HepG2 (cell line): ENCODE measurements around the gene TXN. TPM values are rescaled to one million over a fixed set of nuclear protein-coding genes. Genes with fewer than 3 reads are reported as not detected.

ENCODE experiments used
- ATAC-seq: fragments of 200-7000 bp; cut with Tn5 transposase; 3 replicates; pipeline ENCODE4 v1.9.1; 2020; ENCODE audit warnings: mild to moderate bottlenecking, moderate library complexity
- BruUV-seq: library from RNA; stranded (reverse); fragments of 400-500 nt; replicated peaks from 2 replicates; lab custom pipeline; 2021; lab: Mats Ljungman, UMichigan
- CTCF ChIA-PET: fragments of 300-600 bp; formaldehyde crosslinking; extraction: SDS; loops from one replicate; lab custom pipeline; 2021; ENCODE audit warnings: low total read pairs, inconsistent platforms, low intra/inter-chr PET ratio; lab: Yijun Ruan, JAX
- POLR2A ChIA-PET: fragments of 350-600 bp; sonication (Branson Sonifier 250); formaldehyde crosslinking; loops from one replicate; lab custom pipeline; 2020; ENCODE audit warnings: antibody characterized with exemption, inconsistent platforms; lab: Yijun Ruan, JAX
- DNase-seq: peaks from one replicate; pipeline ENCODE4 v3.0.0-alpha.2; 2015; ENCODE audit warnings: low spot score
- FAIRE-seq: peaks from 3 replicates; lab custom pipeline; 2011; peaks lifted over from hg19 to GRCh38; lab: Jason Lieb, UNC
- H2AFZ ChIP-seq: one replicate; pipeline ENCODE4 v1.6.1; 2011; ENCODE audit warnings: low read length, inconsistent platforms
- H3K27ac ChIP-seq: fragments of 300-600 bp; 3 replicates; pipeline ENCODE4 v1.8.0; 2011; ENCODE audit warnings: mixed run types, mild to moderate bottlenecking, mixed read lengths, low read length, inconsistent platforms; ENCODE audit not compliant: insufficient read depth; ENCODE audit errors: extremely low read length
- H3K27me3 ChIP-seq, 2 experiments: fragments of 200-600 bp in 1 of 2; 2 replicates in 1 of 2; 3 replicates in 1 of 2; pipeline versions ENCODE4 v1.6.0 to v1.8.0; 2011; ENCODE audit warnings: low read length in 2 of 2, mild to moderate bottlenecking in 2 of 2, moderate library complexity in 2 of 2, inconsistent platforms in 1 of 2; ENCODE audit not compliant: insufficient read depth in 2 of 2, control insufficient read depth in 1 of 2
- H3K36me3 ChIP-seq, 2 experiments: fragments of 200-600 bp in 1 of 2; replicated peaks in 1 of 2; 2 replicates in 1 of 2; 3 replicates in 1 of 2; pipeline versions ENCODE4 v1.5.1 to v1.8.0; 2011; ENCODE audit warnings: low read length in 2 of 2, inconsistent platforms in 1 of 2; ENCODE audit not compliant: insufficient read depth in 2 of 2, control insufficient read depth in 1 of 2
- H3K4me1 ChIP-seq: 2 replicates; pipeline ENCODE4 v1.5.1; 2012; ENCODE audit warnings: low read length, inconsistent platforms; ENCODE audit not compliant: insufficient read depth
- H3K4me2 ChIP-seq: 2 replicates; pipeline ENCODE4 v1.6.0; 2011; ENCODE audit warnings: low read depth, low read length, inconsistent platforms
- H3K4me3 ChIP-seq, 3 experiments: fragments of 200-600 bp in 1 of 3; sonication (generic), shearing (Covaris generic) in 1 of 3; replicated peaks in 1 of 3; 2 replicates each; pipeline ENCODE4 v1.5.1; 2011 to 2016; ENCODE audit warnings: low read length in 3 of 3, inconsistent platforms in 2 of 3, low read depth in 2 of 3, mild to moderate bottlenecking in 2 of 3, control low read depth in 1 of 3, mixed read lengths in 1 of 3; ENCODE audit not compliant: insufficient read depth in 1 of 3
- H3K79me2 ChIP-seq: one replicate; pipeline ENCODE4 v1.6.1; 2011; ENCODE audit warnings: low read length, inconsistent platforms; ENCODE audit not compliant: insufficient read depth
- H3K9ac ChIP-seq: 2 replicates; pipeline ENCODE4 v1.6.0; 2011; ENCODE audit warnings: mild to moderate bottlenecking, low read depth, low read length, inconsistent platforms; ENCODE audit not compliant: insufficient read depth
- H3K9me3 ChIP-seq: 2 replicates; pipeline ENCODE4 v1.5.1; 2012; ENCODE audit warnings: mild to moderate bottlenecking, low read length
- H4K20me1 ChIP-seq: 2 replicates; pipeline ENCODE4 v1.6.0; 2011; ENCODE audit warnings: inconsistent platforms, mild to moderate bottlenecking, low read length, moderate library complexity; ENCODE audit not compliant: insufficient read depth
- BATF2 ChIP-seq: sonication (generic); formaldehyde crosslinking; IDR thresholded peaks from 2 replicates; pipeline ENCODE4 v1.8.0; 2022; ENCODE audit warnings: mild to moderate bottlenecking, missing genetic modification reagents, moderate library complexity
- EEA1 ChIP-seq: sonication (generic); formaldehyde crosslinking; IDR thresholded peaks from 2 replicates; pipeline ENCODE4 v1.5.1; 2020; ENCODE audit warnings: mild to moderate bottlenecking, missing genetic modification reagents, borderline replicate concordance
- HDAC6 ChIP-seq: fragments of 200-600 bp; sonication (generic); IDR thresholded peaks from 2 replicates; pipeline ENCODE4 v1.7.0; 2017; ENCODE audit warnings: mild to moderate bottlenecking, antibody characterized with exemption, low read length, low read depth
- HOXA3 ChIP-seq: sonication (generic); formaldehyde crosslinking; IDR thresholded peaks from 2 replicates; pipeline ENCODE4 v1.5.0; 2020; ENCODE audit warnings: missing genetic modification reagents
- SP2 ChIP-seq: sonication (generic); formaldehyde crosslinking; IDR thresholded peaks from 2 replicates; pipeline ENCODE4 v1.5.1; 2020; ENCODE audit warnings: mild to moderate bottlenecking, missing genetic modification reagents
- TP53 ChIP-seq: sonication (generic); formaldehyde crosslinking; conservative IDR thresholded peaks from 2 replicates; pipeline ENCODE4 v1.4.0; 2020; ENCODE audit warnings: missing genetic modification reagents
- ZBTB49 ChIP-seq: sonication (generic); formaldehyde crosslinking; IDR thresholded peaks from 2 replicates; pipeline ENCODE4 v1.4.0; 2020; ENCODE audit warnings: missing genetic modification reagents, borderline replicate concordance
- ZGPAT ChIP-seq: IDR thresholded peaks from 2 replicates; pipeline ENCODE4 v1.6.1; 2016; ENCODE audit warnings: mild to moderate bottlenecking
- ZHX2 ChIP-seq, 2 experiments: sonication (generic) in 1 of 2; formaldehyde crosslinking in 1 of 2; IDR thresholded peaks; 2 replicates each; pipeline versions ENCODE4 v1.6.1 to v1.9.0; 2014 to 2022; ENCODE audit warnings: antibody characterized with exemption in 1 of 2, borderline replicate concordance in 1 of 2, inconsistent platforms in 1 of 2, low read depth in 1 of 2, missing genetic modification reagents in 1 of 2
- ZNF225 ChIP-seq: sonication (generic); formaldehyde crosslinking; IDR thresholded peaks from 2 replicates; pipeline ENCODE4 v1.4.0; 2020; ENCODE audit warnings: mild to moderate bottlenecking, missing genetic modification reagents
- ZNF709 ChIP-seq: sonication (generic); formaldehyde crosslinking; IDR thresholded peaks from 2 replicates; pipeline ENCODE4 v1.5.0; 2020; ENCODE audit warnings: mild to moderate bottlenecking, missing genetic modification reagents
- WGBS: methylation state at CpG from one replicate; pipeline ENCODE4 v1.1.6; 2017; ENCODE audit warnings: low lambda C conversion rate; 5-methylcytosine and 5-hydroxymethylcytosine counted together
- in situ Hi-C: cut with HindIII; loops from 2 replicates; pipeline ENCODE4 v1.10.0; 2017; ENCODE audit warnings: low pct_unique_long_range_greater_than_20kb; ENCODE audit not compliant: extremely low pct_ligation_motif_present
- intact Hi-C: fragments of 100-400 bp; cut with micrococcal nuclease; formaldehyde crosslinking; loops from one replicate; pipeline ENCODE4 v1.10.0; 2022; ENCODE audit not compliant: unreplicated experiment
- polyA plus RNA-seq, 8 experiments: library from polyadenylated mRNA; depleted of rRNA in 3 of 8; stranded (reverse) in 7 of 8; unstranded in 1 of 8; fragments of >200 nt; fragmentation: Illumina TruSeq in 4 of 8; extraction: Trizol in 4 of 8; gene quantifications; 2 replicates each; pipeline versions ENCODE4 v1.2.1 to v1.2.3, GENCODE V29; 2011 to 2016; ENCODE audit warnings: low read depth in 4 of 8, missing spikeins in 1 of 8, mixed read lengths in 1 of 8; ENCODE audit not compliant: insufficient read depth in 1 of 8
- total RNA-seq, 5 experiments: library from RNA; depleted of rRNA; stranded (reverse); fragments of >200 nt; fragmentation: Illumina TruSeq; extraction: Trizol; gene quantifications; 2 replicates each; pipeline ENCODE4 v1.2.3, GENCODE V29; 2016; ENCODE audit warnings: low read depth in 1 of 5
- TF ChIP-seq, protein P1 (sequence below): sonication (generic); formaldehyde crosslinking; IDR thresholded peaks from 2 replicates; pipeline ENCODE4 v1.5.0; 2020; ENCODE audit warnings: mild to moderate bottlenecking, missing genetic modification reagents, borderline replicate concordance

TXN gene
- total and polyA plus RNA-seq, 2 of the 13 experiments (the other 11 are each of a cell fraction or from before 2014, with no cell fraction given): 364 to 470 TPM

- ChIA-PET CTCF (no interaction called here), POLR2A (no interaction called here)
- DNase-seq (no peak), ATAC-seq (no peak), FAIRE-seq (no peak)
- Histone ChIP-seq H3K27ac (no peak overlapping the region), H4K20me1 (no peaks in the 10 kb centered on the region), H2AFZ (no peak overlapping the region), H3K9me3 (no peaks in the 10 kb centered on the region), H3K4me2 (no peak overlapping the region), H3K9ac (no peak overlapping the region), H3K27me3 (no peaks in the 10 kb centered on the region), H3K79me2 (no peaks in the 10 kb centered on the region), H3K4me3 (no peak overlapping the region), H3K4me1 (no peaks in the 10 kb centered on the region), H3K36me3 (no peaks in the 10 kb centered on the region)
- in situ Hi-C loops: no loop called here
- intact Hi-C loops: no loop called here
- BruUV-seq: no TSS peak
- WGBS: 89% methylated on average over 1 of the region's 1 CpG
- TF ChIP-seq ZGPAT (CRISPR knock-in tag) (no peak), EEA1 (CRISPR knock-in tag) (no peak), ZNF709 (no peak), ZNF225 (CRISPR knock-in tag) (no peak), BATF2 (no peak), TP53 (CRISPR knock-in tag) (no peak), HOXA3 (CRISPR knock-in tag) (no peak), ZBTB49 (no peak), SP2 (CRISPR knock-in tag) (no peak), HDAC6 (no peak), ZHX2 (IDR thresholded peaks at IDR 0.05; ENCODE audit: low read depth) (no peak), ZHX2 (CRISPR knock-in tag; IDR thresholded peaks at IDR 0.05; ENCODE audit: borderline replicate concordance) (no peak)
- TF ChIP-seq, protein P1, sequence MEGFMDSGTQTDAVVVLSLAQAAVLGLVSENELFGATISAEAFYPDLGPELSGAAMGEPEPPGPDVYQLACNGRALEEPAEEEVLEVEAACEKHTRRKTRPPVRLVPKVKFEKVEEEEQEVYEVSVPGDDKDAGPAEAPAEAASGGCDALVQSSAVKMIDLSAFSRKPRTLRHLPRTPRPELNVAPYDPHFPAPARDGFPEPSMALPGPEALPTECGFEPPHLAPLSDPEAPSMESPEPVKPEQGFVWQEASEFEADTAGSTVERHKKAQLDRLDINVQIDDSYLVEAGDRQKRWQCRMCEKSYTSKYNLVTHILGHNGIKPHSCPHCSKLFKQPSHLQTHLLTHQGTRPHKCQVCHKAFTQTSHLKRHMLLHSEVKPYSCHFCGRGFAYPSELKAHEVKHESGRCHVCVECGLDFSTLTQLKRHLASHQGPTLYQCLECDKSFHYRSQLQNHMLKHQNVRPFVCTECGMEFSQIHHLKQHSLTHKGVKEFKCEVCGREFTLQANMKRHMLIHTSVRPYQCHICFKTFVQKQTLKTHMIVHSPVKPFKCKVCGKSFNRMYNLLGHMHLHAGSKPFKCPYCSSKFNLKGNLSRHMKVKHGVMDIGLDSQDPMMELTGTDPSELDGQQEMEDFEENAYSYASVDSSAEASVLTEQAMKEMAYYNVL: no peak
These were observed 10.5 kb upstream of the TXN start for GRCh38 chr9:110266795-110267194.
